HG03432 (cell line): ENCODE results near the gene DIO2.

Experiments used
- ATAC-seq: cut with Tn5 transposase; IDR thresholded peaks from one replicate; pipeline ENCODE4 v1.9.1; 2021; ENCODE audit warnings: mild to moderate bottlenecking, moderate library complexity; ENCODE audit not compliant: unreplicated experiment

DIO2 gene

GRCh38 chr14:80172375-80173051, 38.8 kb downstream of the DIO2 start:
- ATAC-seq = no peak

GRCh38 chr14:80167793-80168448, 43.4 kb downstream of the DIO2 start:
- no peak for ATAC-seq

GRCh38 chr14:80164991-80165721, 46.1 kb downstream of the DIO2 start:
- no peak for ATAC-seq

GRCh38 chr14:80152763-80153162, 58.5 kb downstream of the DIO2 start:
- ATAC-seq = no peak

GRCh38 chr14:80152166-80152565, 59.1 kb downstream of the DIO2 start:
- no peak for ATAC-seq

- ATAC-seq = no peak
Measured at GRCh38 chr14:80150301-80150700, 61.0 kb downstream of the DIO2 start.
